Muscle layer of colon (tissue), 2 donors: ENCODE measurements around the gene SASH3.

Experiments
- H3K27ac ChIP-seq: one replicate; pipeline ENCODE4 v1.7.0; 2013; ENCODE audit warnings: low read depth, mild to moderate bottlenecking, low read length, moderate library complexity
- H3K27me3 ChIP-seq, 2 donors: one replicate each; pipeline ENCODE4 v1.7.0; 2013; ENCODE audit warnings: low read length in 2 of 2, mild to moderate bottlenecking in 2 of 2; ENCODE audit not compliant: insufficient read depth in 2 of 2, control insufficient read depth in 1 of 2
- H3K36me3 ChIP-seq: one replicate; pipeline ENCODE4 v1.7.0; 2013; ENCODE audit warnings: mild to moderate bottlenecking, low read length; ENCODE audit not compliant: insufficient read depth
- H3K4me1 ChIP-seq: one replicate; pipeline ENCODE4 v1.7.0; 2013; ENCODE audit warnings: mild to moderate bottlenecking, low read length; ENCODE audit not compliant: insufficient read depth
- H3K4me3 ChIP-seq, 2 donors: one replicate each; pipeline ENCODE4 v1.7.0; 2013; ENCODE audit warnings: low read length in 2 of 2, low read depth in 1 of 2, mild to moderate bottlenecking in 1 of 2, moderate library complexity in 1 of 2
- H3K9ac ChIP-seq: one replicate; pipeline ENCODE4 v1.7.0; 2013; ENCODE audit warnings: low read length
- H3K9me3 ChIP-seq: one replicate; pipeline ENCODE4 v1.7.0; 2013; ENCODE audit warnings: mild to moderate bottlenecking, low read length
- donor health status: abdominal sarcoma.
- donor health status: Adenocarcinoma of cecum.

Gene SASH3

GRCh38 chrX:129760981-129761380 is 18.8 kb upstream of the SASH3 start:
- H3K27me3 ChIP-seq: peaks cover 0 to 4% of the 10 kb centered on the region in 2 donors
- no peak overlapping the region for H3K4me3 ChIP-seq
- no peak overlapping the region for H3K27ac ChIP-seq
- H3K9ac ChIP-seq: no peak overlapping the region
- no peaks in the 10 kb centered on the region for H3K36me3 ChIP-seq
- H3K9me3 ChIP-seq: no peaks in the 10 kb centered on the region
- H3K4me1 ChIP-seq: no peaks in the 10 kb centered on the region

- H3K4me1 ChIP-seq: no peaks in the 10 kb centered on the region
- H3K27ac ChIP-seq: no peak overlapping the region
- no peak overlapping the region for H3K9ac ChIP-seq
- no peaks in the 10 kb centered on the region for H3K36me3 ChIP-seq
- H3K9me3 ChIP-seq: no peaks in the 10 kb centered on the region
- no peak overlapping the region for H3K4me3 ChIP-seq
- no peaks in the 10 kb centered on the region for H3K27me3 ChIP-seq
Measured at GRCh38 chrX:129761596-129761995, 18.2 kb upstream of the SASH3 start.

- Histone ChIP-seq H3K36me3 (no peaks in the 10 kb centered on the region), H3K4me1 (no peaks in the 10 kb centered on the region), H3K9me3 (no peaks in the 10 kb centered on the region), H3K27ac (no peak overlapping the region), H3K4me3 (no peak overlapping the region), H3K27me3 (no peaks in the 10 kb centered on the region), H3K9ac (no peak overlapping the region)
Measured at GRCh38 chrX:129762448-129762847, 17.3 kb upstream of the SASH3 start.

- H3K27me3 ChIP-seq: no peaks in the 10 kb centered on the region
- no peaks in the 10 kb centered on the region for H3K4me1 ChIP-seq
- H3K27ac ChIP-seq: no peak overlapping the region
- H3K9me3 ChIP-seq: no peaks in the 10 kb centered on the region
- no peak overlapping the region for H3K4me3 ChIP-seq
- H3K9ac ChIP-seq: no peak overlapping the region
- no peaks in the 10 kb centered on the region for H3K36me3 ChIP-seq
Measured at GRCh38 chrX:129763666-129764065, 16.1 kb upstream of the SASH3 start.

GRCh38 chrX:129768186-129768585 is 11.6 kb upstream of the SASH3 start:
- Histone ChIP-seq H3K27ac (no peak overlapping the region), H3K4me1 (no peaks in the 10 kb centered on the region), H3K9me3 (no peaks in the 10 kb centered on the region), H3K9ac (no peak overlapping the region), H3K27me3 (no peaks in the 10 kb centered on the region), H3K36me3 (no peaks in the 10 kb centered on the region), H3K4me3 (no peak overlapping the region)

- Histone ChIP-seq H3K4me3 (no peak overlapping the region), H3K27me3 (no peaks in the 10 kb centered on the region), H3K9ac (no peak overlapping the region), H3K36me3 (no peaks in the 10 kb centered on the region), H3K9me3 (no peaks in the 10 kb centered on the region), H3K4me1 (no peaks in the 10 kb centered on the region), H3K27ac (no peak overlapping the region)
Measured at GRCh38 chrX:129768586-129769466, 10.9 kb upstream of the SASH3 start.

GRCh38 chrX:129769467-129770154 is 10.1 kb upstream of the SASH3 start:
- H3K4me3 ChIP-seq: no peak overlapping the region
- no peaks in the 10 kb centered on the region for H3K4me1 ChIP-seq
- H3K9me3 ChIP-seq: no peaks in the 10 kb centered on the region
- H3K36me3 ChIP-seq: no peaks in the 10 kb centered on the region
- H3K9ac ChIP-seq: no peak overlapping the region
- H3K27me3 ChIP-seq: no peaks in the 10 kb centered on the region
- H3K27ac ChIP-seq: no peak overlapping the region

GRCh38 chrX:129771266-129771995 is 8.3 kb upstream of the SASH3 start:
- Histone ChIP-seq H3K4me1 (no peaks in the 10 kb centered on the region), H3K9ac (no peak overlapping the region), H3K27ac (no peak overlapping the region), H3K27me3 (no peaks in the 10 kb centered on the region), H3K4me3 (no peak overlapping the region), H3K36me3 (no peaks in the 10 kb centered on the region), H3K9me3 (no peaks in the 10 kb centered on the region)

GRCh38 chrX:129772796-129773431 is 6.8 kb upstream of the SASH3 start:
- Histone ChIP-seq H3K36me3 (no peaks in the 10 kb centered on the region), H3K9me3 (no peaks in the 10 kb centered on the region), H3K9ac (no peak overlapping the region), H3K27ac (no peak overlapping the region), H3K27me3 (no peaks in the 10 kb centered on the region), H3K4me1 (no peaks in the 10 kb centered on the region), H3K4me3 (no peak overlapping the region)

- Histone ChIP-seq H3K4me3 (no peak overlapping the region), H3K27ac (no peak overlapping the region), H3K9ac (no peak overlapping the region)
Measured at GRCh38 chrX:129773649-129774458, 5.9 kb upstream of the SASH3 start.

More at GRCh38 chrX:129773649-129774458, 5.9 kb upstream of the SASH3 start:
- H3K36me3 ChIP-seq: no peaks in the 10 kb centered on the region
- H3K27me3 ChIP-seq: no peaks in the 10 kb centered on the region
- H3K4me1 ChIP-seq: no peaks in the 10 kb centered on the region
- H3K9me3 ChIP-seq: no peaks in the 10 kb centered on the region
